ENCODE results near the gene TMEM11.

The TMEM11 gene

GRCh38 chr17:21172846-21173245 lies 41.1 kb downstream of the TMEM11 start:
- Histone ChIP-seq H3K9me3 (replicated peaks; ENCODE audit: insufficient read depth, low read length) (no peaks in the 10 kb centered on the region), H3K27ac (ENCODE audit: low read length) (no peak overlapping the region), H3K4me3 (ENCODE audit: low read length) (no peak overlapping the region), H3K4me2 (ENCODE audit: low read depth, low read length) (no peak overlapping the region), H3K79me2 (ENCODE audit: low read length) (peaks cover 10% of the 10 kb centered on the region), H4K20me1 (ENCODE audit: insufficient read depth, low read length) (no peaks in the 10 kb centered on the region), H3K36me3 (replicated peaks; ENCODE audit: insufficient read depth, low read length) (no peaks in the 10 kb centered on the region), H2AFZ (ENCODE audit: low read length) (no peak overlapping the region), H3K27me3 (replicated peaks; ENCODE audit: insufficient read depth, low read length) (no peaks in the 10 kb centered on the region), H3K4me1 (ENCODE audit: low read length) (peaks cover 40% of the 10 kb centered on the region), H3K9me2 (replicated peaks; ENCODE audit: insufficient read depth, low read length) (no peaks in the 10 kb centered on the region), H3F3A (ENCODE audit: insufficient read depth, low read length) (peaks cover 14% of the 10 kb centered on the region), H3K9ac (ENCODE audit: low read length) (no peak overlapping the region)
- DNase-seq: no peak
- TF ChIP-seq EZH2phosphoT487 (IDR thresholded peaks at IDR 0.05; ENCODE audit: low read length): no peak

GRCh38 chr17:21171970-21172510 lies 41.9 kb downstream of the TMEM11 start:
- peaks cover 10% of the 10 kb centered on the region for H3K79me2 ChIP-seq (ENCODE audit: low read length)
- TF ChIP-seq CTCF (IDR thresholded peaks at IDR 0.05; ENCODE audit: low read length) (no peak), EZH2phosphoT487 (IDR thresholded peaks at IDR 0.05; ENCODE audit: low read length) (no peak), EZH2 (optimal IDR thresholded peaks at IDR 0.05; ENCODE audit: low read depth, low read length) (no peak)
- H3K4me2 ChIP-seq (ENCODE audit: low read depth, low read length): peak overlapping the region; percentile 84
- peaks cover 40% of the 10 kb centered on the region for H3K4me1 ChIP-seq (ENCODE audit: low read length)
- no peaks in the 10 kb centered on the region for H3K27me3 ChIP-seq (replicated peaks; ENCODE audit: insufficient read depth, low read length)
- H3F3A ChIP-seq (ENCODE audit: insufficient read depth, low read length): peaks cover 14% of the 10 kb centered on the region
- H3K27ac ChIP-seq (ENCODE audit: low read length): peak overlapping the region; percentile 94
- peak overlapping the region; percentile 62 for H3K9ac ChIP-seq (ENCODE audit: low read length)
- H3K9me3 ChIP-seq (replicated peaks; ENCODE audit: insufficient read depth, low read length): no peaks in the 10 kb centered on the region
- no peaks in the 10 kb centered on the region for H3K36me3 ChIP-seq (replicated peaks; ENCODE audit: insufficient read depth, low read length)
- H4K20me1 ChIP-seq (ENCODE audit: insufficient read depth, low read length): no peaks in the 10 kb centered on the region
- no peak for DNase-seq
- H2AFZ ChIP-seq (ENCODE audit: low read length): peak overlapping the region; percentile 20; the same call in 1 of the 2 replicates
- H3K9me2 ChIP-seq (replicated peaks; ENCODE audit: insufficient read depth, low read length): no peaks in the 10 kb centered on the region
- H3K4me3 ChIP-seq (ENCODE audit: low read length): peak overlapping the region; percentile 15

GRCh38 chr17:21171309-21171922 lies 42.5 kb downstream of the TMEM11 start:
- Histone ChIP-seq H4K20me1 (ENCODE audit: insufficient read depth, low read length) (no peaks in the 10 kb centered on the region), H3K4me3 (ENCODE audit: low read length) (peak overlapping the region; percentile 26), H3K9ac (ENCODE audit: low read length) (peak overlapping the region; percentile 62), H3F3A (ENCODE audit: insufficient read depth, low read length) (peaks cover 14% of the 10 kb centered on the region), H3K4me1 (ENCODE audit: low read length) (peaks cover 40% of the 10 kb centered on the region), H2AFZ (ENCODE audit: low read length) (peak overlapping the region; percentile 20), H3K27me3 (replicated peaks; ENCODE audit: insufficient read depth, low read length) (no peaks in the 10 kb centered on the region), H3K27ac (ENCODE audit: low read length) (peak overlapping the region; percentile 94), H3K9me3 (replicated peaks; ENCODE audit: insufficient read depth, low read length) (no peaks in the 10 kb centered on the region), H3K4me2 (ENCODE audit: low read depth, low read length) (peak overlapping the region; percentile 84), H3K36me3 (replicated peaks; ENCODE audit: insufficient read depth, low read length) (no peaks in the 10 kb centered on the region), H3K9me2 (replicated peaks; ENCODE audit: insufficient read depth, low read length) (no peaks in the 10 kb centered on the region), H3K79me2 (ENCODE audit: low read length) (peaks cover 10% of the 10 kb centered on the region)
- peak; percentile 88 for DNase-seq
- TF ChIP-seq EZH2phosphoT487 (IDR thresholded peaks at IDR 0.05; ENCODE audit: low read length) (no peak), CTCF (IDR thresholded peaks at IDR 0.05; ENCODE audit: low read length) (no peak), EZH2 (optimal IDR thresholded peaks at IDR 0.05; ENCODE audit: low read depth, low read length) (no peak)

GRCh38 chr17:21170809-21171208 lies 43.2 kb downstream of the TMEM11 start:
- peak overlapping the region; percentile 20 for H2AFZ ChIP-seq (ENCODE audit: low read length)
- peaks cover 14% of the 10 kb centered on the region for H3F3A ChIP-seq (ENCODE audit: insufficient read depth, low read length)
- peaks cover 40% of the 10 kb centered on the region for H3K4me1 ChIP-seq (ENCODE audit: low read length)
- no peaks in the 10 kb centered on the region for H3K36me3 ChIP-seq (replicated peaks; ENCODE audit: insufficient read depth, low read length)
- peak overlapping the region; percentile 26; the same call in 1 of the 2 replicates for H3K4me3 ChIP-seq (ENCODE audit: low read length)
- peak overlapping the region; percentile 84 for H3K4me2 ChIP-seq (ENCODE audit: low read depth, low read length)
- TF ChIP-seq EZH2phosphoT487 (IDR thresholded peaks at IDR 0.05; ENCODE audit: low read length): no peak
- no peak for TF ChIP-seq EZH2 (optimal IDR thresholded peaks at IDR 0.05; ENCODE audit: low read depth, low read length)
- no peak for TF ChIP-seq CTCF (IDR thresholded peaks at IDR 0.05; ENCODE audit: low read length)
- no peaks in the 10 kb centered on the region for H4K20me1 ChIP-seq (ENCODE audit: insufficient read depth, low read length)
- no peak for DNase-seq
- H3K27me3 ChIP-seq (replicated peaks; ENCODE audit: insufficient read depth, low read length): no peaks in the 10 kb centered on the region
- H3K27ac ChIP-seq (ENCODE audit: low read length): peak overlapping the region; percentile 94
- H3K79me2 ChIP-seq (ENCODE audit: low read length): peaks cover 10% of the 10 kb centered on the region
- H3K9me2 ChIP-seq (replicated peaks; ENCODE audit: insufficient read depth, low read length): no peaks in the 10 kb centered on the region
- no peaks in the 10 kb centered on the region for H3K9me3 ChIP-seq (replicated peaks; ENCODE audit: insufficient read depth, low read length)
- H3K9ac ChIP-seq (ENCODE audit: low read length): peak overlapping the region; percentile 62

Measured in MM.1S (cell line).